GM21723 (cell line): ENCODE measurements around the gene MYL5.
A peak's percentile ranks its signal among the peaks of the same experiment; 100 is the strongest.
"Not testable (repeated sequence)": the region's sequence is repeated elsewhere in the genome, so short reads cannot be mapped to it uniquely, and the experiment has no call there.

Experiments
- ATAC-seq: cut with Tn5 transposase; IDR thresholded peaks from one replicate; pipeline ENCODE4 v1.9.1; 2021; ENCODE audit warnings: mild to moderate bottlenecking, moderate library complexity; ENCODE audit not compliant: unreplicated experiment

MYL5 gene

DNA sequence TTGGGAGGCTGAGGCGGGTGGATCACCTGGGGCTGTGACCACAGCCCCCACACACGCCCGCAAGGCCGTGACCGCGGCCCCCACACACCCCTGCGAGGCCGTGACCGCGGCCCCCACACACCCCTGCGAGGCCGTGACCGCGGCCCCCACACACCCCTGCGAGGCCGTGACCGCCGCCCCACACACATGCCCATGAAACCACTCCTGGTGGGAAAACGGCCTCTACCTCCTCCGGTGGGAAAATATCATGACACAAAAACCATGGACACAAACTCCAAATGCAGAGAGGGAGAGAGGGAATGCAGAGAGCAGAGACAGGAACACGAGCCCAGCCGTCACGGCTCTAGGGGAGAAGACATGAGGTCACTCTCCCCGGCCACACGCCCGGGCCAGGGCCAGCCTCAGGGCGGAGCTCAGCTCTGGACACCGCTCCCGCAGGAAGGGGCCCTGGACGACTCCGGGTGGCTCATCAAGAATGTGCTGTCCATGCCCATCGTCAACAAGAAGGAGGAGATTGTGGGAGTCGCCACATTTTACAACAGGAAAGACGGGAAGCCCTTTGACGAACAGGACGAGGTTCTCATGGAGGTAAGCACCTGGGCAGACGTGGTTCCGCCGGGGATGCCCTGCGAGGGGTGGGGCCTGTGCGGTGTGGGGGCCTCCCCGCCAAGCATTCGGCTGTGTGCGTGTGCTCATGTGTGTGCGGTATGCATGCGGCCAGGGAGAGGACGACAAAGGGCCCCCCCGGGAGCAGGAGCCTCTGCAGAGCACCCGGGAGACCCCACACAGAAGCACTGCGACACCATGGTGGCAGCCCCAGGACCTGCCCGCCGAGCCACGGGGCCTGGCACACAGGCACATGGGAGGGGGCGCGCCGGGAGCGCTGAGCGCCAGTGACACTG lies 17.7 kb upstream of the MYL5 start:
- ATAC-seq = no peak

DNA sequence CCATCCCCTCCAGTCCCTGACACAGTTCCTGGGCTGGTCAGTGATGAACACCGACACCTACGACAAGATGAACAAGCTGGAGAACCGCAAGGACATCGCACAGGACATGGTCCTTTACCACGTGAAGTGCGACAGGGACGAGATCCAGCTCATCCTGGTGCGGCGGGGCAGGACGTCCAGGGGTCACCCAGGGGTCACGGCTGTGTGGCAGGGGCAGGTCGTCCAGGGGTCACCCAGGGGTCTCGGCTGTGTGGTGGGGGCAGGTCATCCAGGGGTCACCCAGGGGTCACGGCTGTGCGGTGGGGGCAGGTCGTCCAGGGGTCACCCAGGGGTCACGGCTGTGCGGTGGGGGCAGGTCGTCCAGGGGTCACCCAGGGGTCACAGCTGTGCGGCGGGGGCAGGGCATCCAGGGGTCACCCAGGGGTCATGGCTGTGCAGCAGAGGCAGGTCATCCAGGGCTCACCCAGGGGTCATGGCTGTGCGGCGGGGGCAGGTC lies 17.0 kb upstream of the MYL5 start:
- no peak for ATAC-seq

DNA sequence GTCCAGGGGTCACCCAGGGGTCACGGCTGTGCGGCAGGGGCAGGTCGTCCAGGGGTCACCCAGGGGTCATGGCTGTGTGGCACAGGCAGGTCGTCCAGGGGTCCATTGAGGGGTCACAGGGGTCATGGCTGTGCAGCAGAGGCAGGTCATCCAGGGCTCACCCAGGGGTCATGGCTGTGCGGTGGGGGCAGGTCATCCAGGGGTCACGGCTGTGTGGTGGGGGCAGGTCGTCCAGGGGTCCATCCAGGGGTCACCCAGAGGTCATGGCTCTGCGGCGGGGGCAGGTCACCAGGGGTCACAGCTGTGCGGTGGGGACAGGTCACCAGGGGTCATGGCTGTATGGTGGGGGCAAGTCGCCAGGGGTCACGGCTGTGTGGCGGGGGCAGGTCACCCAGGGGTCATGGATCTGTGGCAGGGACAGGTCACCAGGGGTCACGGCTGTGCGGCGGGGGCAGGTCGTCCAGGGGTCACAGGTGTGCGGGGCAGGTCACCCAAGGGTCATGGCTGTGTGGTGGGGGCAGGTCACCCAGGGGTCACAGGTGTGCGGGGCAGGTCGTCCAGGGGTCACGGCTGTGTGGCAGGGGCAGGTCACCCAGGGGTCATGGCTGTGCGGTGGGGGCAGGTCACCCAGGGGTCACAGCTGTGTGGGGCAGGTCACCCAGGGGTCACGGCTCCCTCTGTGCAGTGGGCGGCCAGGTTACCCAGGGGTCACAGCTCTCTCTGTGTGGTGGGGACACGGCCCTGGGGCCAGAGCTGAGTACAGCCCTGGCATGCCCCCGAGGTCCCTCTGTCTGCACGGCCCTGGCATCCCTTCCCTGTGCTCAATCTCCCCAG lies 16.3 kb upstream of the MYL5 start:
- ATAC-seq = no peak

DNA sequence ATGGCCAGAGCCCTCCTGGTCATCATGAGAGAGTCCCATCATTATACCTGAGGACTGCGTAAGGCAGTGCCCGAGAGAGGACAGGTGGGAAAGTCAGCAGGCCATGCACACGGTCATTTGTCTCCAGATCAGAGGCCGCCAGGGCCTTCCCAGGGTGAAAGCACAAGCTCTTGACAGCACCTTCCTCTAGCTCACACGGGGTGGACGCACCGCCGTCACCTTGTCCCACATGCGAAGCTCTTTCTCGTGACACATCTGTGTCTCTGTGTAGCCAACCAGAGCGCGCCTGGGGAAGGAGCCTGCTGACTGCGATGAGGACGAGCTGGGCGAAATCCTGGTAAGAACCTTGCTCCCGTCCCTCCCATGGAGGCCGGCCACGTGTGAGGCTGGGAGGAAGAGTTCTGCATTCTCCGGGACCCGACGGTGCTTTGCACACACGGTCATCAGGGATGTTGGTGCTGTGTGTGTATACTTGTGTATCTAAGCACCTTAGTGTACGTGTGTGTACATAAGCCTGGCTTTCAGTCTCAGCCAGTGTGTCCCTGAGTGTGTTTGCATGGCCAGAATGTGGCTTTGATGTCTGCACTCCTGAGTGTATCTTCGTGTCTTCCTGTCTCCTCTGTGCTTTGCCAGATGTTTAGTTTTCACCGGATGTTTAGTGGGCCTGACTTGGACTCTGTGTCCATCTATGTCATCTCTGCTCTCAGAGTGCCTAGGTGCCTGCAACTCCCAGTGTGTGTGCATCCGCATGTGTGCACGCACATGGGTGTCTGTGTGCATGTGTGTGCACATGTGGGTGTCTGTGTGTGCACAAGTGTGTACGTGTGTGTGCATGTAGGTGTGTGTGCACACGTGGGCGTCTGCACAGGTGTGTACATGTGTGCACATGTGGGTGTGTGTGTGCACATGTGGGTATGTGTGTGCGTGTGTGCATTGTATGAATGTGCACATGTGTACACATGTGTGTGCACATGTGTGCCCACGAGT lies 15.4 kb upstream of the MYL5 start:
- ATAC-seq = no peak

DNA sequence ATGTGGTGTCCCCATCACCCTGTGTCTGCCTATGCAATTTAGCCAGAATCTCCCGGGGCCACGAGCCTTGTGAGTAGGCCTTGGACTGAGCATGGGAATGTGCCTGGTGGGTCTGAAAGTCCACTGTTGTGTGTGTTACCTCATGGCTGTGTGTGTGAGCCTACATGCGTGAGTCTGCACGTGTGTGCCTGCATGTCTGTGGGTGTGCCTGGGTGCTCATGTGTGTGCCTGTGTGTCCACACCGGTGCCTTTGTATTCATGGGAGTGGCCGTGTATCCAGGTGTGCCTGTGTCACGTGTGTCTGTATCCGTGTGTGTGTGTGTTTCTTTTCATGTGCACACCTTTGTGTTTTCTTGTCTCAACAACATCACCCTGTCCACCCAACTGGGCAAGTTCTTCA lies 14.5 kb upstream of the MYL5 start:
- no peak for ATAC-seq

DNA sequence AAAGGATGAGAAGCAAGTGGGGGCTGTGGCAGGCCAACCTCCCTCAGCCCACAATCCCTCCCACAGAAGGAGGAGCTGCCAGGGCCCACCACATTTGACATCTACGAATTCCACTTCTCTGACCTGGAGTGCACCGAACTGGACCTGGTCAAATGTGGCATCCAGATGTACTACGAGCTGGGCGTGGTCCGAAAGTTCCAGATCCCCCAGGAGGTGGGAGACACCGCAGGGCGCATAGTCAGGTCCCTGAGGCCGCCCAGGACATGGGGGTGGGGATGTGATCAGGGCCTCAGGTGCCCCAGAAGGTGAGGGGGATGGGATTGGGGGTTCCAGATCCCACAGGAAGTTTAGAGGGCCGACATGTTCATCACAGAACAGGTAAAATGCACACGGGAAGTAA lies 13.9 kb upstream of the MYL5 start:
- no peak for ATAC-seq

DNA sequence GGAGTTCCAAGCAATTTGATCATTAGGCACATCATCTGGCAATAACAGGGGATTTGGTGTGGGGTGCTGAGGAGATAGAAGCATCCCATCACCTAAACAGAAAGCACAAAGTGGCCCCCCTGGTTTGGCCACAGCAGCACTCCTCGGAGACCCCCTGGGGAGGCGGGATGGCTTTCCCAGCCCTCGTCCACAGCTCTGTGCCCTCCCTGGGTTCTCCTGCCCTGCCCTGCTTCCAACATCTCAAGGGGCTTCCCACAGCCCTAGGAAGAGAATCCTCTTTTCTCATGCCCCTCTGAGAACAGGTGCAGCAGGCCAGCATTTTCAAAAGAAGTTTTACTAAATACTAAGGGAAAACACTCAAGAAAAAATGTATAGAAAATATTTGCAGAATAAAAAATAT lies 13.1 kb upstream of the MYL5 start:
- no peak for ATAC-seq

DNA sequence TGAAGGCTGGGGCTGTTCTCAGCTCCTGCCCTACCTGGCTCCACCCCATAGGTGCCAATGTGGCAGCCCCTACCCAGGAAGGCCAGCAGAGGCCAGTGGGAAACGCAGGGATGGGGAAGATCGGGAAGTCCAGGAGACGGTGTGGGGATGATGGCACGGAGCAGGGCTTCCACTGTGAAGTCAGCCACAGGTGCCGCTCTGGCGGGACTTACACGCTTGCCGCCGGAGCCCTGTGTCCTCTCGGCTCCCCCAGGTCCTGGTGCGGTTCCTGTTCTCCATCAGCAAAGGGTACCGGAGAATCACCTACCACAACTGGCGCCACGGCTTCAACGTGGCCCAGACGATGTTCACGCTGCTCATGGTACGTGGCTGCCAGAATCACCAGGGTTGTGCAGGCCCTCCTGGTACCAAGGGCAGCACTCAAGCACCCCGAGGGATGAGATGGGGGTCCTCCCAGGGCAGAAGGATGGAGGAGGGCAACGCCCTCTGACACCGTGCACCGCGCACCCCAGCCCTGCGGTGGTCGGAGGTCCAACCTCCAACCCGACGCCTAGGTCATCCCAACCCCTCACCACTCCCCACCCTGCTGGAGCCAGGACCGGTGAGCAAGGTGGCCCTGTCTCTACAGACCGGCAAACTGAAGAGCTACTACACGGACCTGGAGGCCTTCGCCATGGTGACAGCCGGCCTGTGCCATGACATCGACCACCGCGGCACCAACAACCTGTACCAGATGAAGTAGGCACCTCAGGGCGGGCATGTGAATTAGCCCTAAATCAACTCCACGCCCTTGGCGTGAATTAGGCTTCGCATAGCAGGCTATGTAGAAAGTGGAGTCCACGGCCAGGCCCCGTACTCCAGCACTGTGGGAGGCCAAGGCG lies 12.2 kb upstream of the MYL5 start:
- no peak for ATAC-seq

DNA sequence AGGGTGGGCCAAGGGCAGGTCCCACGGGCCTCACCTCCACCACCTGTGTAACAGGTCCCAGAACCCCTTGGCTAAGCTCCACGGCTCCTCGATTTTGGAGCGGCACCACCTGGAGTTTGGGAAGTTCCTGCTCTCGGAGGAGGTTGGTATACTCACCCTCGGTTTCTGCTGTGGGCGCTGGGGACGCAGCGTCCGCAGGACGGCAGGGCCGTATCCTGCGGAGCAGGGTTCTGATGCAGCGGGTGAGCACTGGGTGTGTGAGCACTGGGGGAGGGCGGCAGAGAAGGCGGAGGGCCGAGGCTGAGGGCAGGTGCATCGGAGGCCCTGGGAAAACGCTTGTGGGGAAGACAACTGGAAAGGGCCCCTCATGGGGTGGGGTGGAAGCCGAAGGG lies 11.3 kb upstream of the MYL5 start:
- ATAC-seq = no peak

DNA sequence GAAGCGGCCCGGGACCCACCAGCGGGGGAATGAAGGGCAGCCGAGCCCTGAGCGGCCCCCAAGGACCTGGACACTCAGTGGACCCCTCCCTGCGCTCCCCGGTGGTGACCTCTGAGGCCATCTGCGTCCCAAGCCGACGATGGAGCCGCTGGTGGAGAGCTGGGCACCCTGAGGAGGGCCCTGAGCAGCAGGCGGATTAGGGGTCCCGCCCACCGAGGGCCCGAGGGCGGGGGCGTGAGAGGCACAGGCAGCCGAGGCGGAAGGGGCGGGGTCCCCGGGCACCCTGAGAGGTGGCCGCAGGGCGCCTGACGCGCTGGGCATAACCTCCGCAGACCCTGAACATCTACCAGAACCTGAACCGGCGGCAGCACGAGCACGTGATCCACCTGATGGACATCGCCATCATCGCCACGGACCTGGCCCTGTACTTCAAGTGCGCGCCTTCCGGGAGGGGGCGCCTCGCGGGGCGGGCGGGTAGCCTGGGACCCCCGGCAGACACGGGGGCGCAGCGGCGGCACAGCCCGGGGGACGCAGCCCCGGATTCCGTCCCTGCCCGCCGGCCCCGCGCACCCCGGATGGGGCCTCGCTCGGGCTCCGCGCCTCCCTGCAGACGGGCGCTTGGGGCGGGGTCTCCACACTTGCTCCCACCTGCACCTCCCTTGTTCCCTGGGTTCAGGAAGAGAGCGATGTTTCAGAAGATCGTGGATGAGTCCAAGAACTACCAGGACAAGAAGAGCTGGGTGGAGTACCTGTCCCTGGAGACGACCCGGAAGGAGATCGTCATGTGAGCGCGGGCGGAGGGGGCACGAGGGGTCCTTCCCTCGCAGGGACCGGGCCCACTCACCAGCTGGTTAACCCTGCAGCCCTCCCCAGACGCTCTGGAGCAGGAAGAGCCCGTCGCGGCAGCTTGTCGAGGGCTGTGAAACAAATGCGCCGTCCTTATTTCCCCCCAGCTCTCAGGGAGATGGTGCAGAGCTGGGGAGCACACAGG lies 10.6 kb upstream of the MYL5 start:
- ATAC-seq = peak; percentile 79

DNA sequence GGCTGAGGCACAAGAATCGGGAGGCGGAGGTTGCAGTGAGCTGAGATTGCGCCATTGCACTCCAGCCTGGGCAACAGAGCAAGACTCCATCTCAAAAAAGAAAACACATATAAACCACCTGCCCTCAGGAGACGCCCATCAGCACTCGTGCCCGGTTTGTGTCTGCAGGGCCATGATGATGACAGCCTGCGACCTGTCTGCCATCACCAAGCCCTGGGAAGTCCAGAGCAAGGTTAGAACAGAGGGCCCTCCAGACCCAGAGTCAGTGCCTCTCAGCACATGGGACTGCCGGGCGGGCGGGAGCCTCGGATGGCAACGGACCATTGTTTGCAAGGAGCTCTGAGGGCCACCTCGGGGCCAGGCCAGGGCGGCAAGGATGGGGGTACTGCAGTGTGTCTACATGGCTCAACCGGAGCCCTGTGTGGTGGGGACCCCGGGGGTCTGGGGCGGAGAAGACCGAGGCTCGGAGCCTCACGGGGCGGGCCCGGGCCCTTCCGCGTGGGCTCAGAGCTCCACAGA lies 9.6 kb upstream of the MYL5 start:
- ATAC-seq = no peak

DNA sequence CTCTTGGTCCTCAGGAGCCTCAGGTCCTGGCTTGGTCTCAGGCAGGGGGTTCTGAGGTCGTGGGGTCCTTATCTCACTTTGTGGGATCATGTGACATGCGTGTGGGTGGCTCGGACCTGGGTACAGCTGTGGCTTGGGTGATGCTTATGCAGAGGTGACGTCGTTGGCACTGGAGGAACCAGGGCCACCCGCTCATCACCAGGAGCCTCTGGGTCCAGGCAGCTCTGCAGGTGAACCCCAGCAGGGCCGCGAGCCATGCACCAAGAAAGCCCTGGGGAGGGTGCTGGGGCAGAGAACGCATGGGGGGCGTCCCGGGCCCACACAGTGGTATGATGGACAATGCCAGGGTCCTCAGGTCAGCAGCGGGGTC lies 9.0 kb upstream of the MYL5 start:
- no peak for ATAC-seq

DNA sequence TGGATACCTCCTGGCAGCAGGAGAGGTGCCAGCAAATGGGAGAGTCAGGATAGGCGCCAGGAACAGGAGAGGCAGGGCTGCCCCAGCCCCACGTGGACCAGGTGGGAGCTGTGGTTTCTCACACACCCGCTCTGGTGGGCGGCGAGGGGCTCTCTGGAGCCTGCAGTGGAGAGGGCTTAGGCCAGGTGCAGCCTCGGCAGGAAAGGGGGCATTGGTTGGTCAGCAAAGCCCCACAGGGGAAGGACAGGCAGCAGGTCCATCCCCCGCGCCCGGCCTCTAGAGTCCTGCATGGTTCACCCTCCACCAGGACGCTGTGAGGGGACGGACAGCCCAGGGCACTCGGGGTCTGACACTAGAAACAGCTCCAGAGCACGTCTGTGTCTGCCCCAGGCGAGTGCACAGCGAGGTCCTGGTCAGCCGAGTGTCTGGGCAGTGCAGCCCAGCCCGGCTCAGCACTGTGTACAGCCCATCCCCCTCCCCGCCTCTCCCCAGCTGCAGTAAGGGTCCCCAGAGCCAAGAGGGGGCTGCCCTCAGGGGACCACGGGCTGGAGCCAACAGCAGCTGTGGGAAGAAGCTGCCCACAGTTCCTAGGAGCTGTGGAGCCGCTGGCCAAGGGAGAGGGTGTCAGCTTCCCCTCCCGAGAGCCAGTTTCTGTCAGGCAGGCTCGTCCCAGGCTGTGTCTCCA lies 8.4 kb upstream of the MYL5 start:
- no peak for ATAC-seq

DNA sequence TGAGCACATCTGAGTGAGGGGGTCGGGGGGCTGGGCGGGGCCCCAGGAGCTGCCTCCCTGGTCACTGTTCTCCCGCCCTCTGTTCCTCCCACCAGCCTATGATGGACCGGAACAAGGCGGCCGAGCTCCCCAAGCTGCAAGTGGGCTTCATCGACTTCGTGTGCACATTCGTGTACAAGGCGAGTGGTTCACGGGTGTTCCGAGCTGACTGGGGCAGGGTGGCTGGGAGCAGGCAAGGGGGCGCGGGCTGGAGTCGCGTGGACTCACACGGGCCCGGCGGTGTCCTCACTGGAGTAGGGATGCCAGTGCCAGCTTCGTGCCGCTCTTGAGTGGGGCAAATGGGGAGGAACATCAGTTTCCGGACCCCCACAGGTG lies 7.9 kb upstream of the MYL5 start:
- no peak for ATAC-seq

DNA sequence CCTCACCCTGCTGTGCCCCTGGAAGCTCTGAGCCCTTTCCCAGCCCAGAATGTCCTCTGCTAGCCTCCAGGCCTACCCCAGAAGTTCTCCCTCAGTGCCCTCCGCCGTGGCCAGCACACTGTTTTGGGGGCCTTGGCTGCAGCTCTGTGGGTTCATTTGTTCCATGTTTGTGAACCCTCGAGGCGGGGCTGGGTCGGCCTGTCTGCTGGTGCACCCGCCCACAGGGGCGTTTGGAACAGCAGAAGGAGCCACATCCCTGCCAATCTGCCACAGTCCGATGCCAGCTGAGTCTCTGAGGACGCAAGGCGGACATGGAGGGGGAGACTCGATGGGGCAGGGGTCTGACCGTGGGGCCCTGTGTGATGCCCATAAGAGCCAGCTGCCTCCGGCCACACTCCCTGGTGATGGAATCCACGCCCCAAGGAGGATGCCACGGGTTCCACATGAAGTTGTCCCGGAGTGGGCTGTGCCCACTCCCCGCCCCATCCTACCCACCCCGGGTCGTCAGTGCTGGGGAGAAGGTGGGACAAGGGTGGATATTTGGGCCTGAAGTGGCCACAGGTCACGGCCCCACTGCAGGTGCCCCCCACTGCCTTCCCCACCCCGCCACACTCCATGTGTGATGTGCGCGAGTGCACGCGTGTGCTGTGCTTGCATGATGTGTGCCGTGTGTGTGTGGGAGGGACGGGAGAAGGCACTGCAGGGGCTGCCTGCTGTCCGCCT lies 7.4 kb upstream of the MYL5 start:
- no peak for ATAC-seq

DNA sequence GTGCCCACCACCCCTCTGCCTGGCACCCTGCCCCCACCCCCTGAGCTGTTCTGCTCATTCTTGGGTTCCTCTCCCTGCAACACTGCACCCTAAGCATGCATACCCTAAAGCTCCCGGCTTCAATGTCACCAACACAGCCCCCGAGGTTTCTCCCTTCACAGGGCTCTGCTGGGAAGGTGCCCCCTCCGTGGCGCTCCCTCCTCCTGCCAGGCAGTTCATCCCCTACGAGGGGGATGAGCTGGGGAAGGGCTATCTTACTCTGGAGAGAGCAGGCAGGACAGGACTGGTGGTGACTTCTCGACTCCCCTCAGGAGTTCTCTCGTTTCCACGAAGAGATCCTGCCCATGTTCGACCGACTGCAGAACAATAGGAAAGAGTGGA lies 6.8 kb upstream of the MYL5 start:
- no peak for ATAC-seq

DNA sequence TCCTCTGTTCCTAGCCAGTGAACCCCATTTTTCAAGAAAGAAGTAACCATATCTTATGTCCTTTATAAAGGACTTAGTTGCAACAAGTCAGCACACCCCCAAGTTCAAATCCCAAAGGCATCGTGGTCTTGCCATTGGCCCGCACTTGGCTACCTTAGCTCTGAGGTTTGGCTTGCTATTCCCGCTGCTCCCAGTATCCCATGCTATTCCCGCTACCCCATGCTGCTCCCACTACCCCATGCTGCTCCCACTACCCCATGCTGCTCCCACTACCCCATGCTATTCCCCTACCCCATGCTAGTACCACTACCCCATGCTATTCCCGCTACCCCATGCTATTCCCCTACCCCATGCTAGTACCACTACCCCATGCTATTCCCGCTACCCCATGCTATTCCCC lies 6.1 kb upstream of the MYL5 start:
- ATAC-seq = not testable (repeated sequence)
